Stomach smooth muscle (tissue), 2 donors: ENCODE results near the gene SLC16A1.

ENCODE experiments used
- H3K27ac ChIP-seq: one replicate; pipeline ENCODE4 v1.7.0; 2013; ENCODE audit warnings: mild to moderate bottlenecking, low read length, inconsistent platforms
- H3K27me3 ChIP-seq, 2 donors: one replicate each; pipeline ENCODE4 v1.7.0; 2013; ENCODE audit warnings: low read length in 2 of 2; ENCODE audit not compliant: insufficient read depth in 2 of 2, control insufficient read depth in 1 of 2
- H3K36me3 ChIP-seq, 2 donors: one replicate each; pipeline ENCODE4 v1.7.0; 2013; ENCODE audit warnings: low read length in 2 of 2; ENCODE audit not compliant: control insufficient read depth in 2 of 2, insufficient read depth in 2 of 2
- H3K4me1 ChIP-seq: one replicate; pipeline ENCODE4 v1.7.0; 2013; ENCODE audit warnings: low read length; ENCODE audit not compliant: control insufficient read depth, insufficient read depth
- H3K4me3 ChIP-seq, 2 donors: one replicate each; pipeline ENCODE4 v1.7.0; 2013; ENCODE audit warnings: low read length in 2 of 2
- H3K9ac ChIP-seq, 2 donors: one replicate each; pipeline ENCODE4 v1.7.0; 2013; ENCODE audit warnings: low read length in 2 of 2, mild to moderate bottlenecking in 1 of 2
- H3K9me3 ChIP-seq, 2 donors: one replicate each; pipeline ENCODE4 v1.7.0; 2013; ENCODE audit warnings: low read length in 2 of 2; ENCODE audit not compliant: control insufficient read depth in 2 of 2
- donor health status: healthy.
- donor health status: Pancreatic carcinoma.

SLC16A1 gene

DNA sequence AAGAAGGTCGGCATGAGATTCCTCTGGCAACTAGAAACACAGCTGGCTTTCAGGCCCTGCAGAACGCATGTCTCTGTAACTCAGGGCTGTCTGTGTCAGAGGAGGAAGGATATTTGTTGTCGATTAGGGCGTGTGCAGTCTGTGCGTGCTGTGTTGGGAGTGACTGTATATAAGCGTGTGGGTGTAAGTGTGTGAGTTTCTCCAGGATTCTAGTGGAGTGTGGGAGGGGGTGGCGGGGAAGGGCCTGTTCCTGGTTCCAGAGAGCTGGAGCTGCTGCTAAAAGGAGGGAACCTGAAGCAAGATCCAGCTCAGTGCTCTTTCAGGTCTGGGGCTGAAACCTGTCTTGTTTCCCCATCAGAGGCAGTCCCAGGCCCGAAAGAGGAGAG is 74.3 kb downstream of the SLC16A1 start:
- Histone ChIP-seq H3K4me1 (peaks cover 2% of the 10 kb centered on the region), H3K27me3 (no peaks in the 10 kb centered on the region), H3K4me3 (no peak overlapping the region), H3K27ac (no peak overlapping the region), H3K9me3 (no peaks in the 10 kb centered on the region), H3K9ac (no peak overlapping the region), H3K36me3 (no peaks in the 10 kb centered on the region)

- H3K9ac ChIP-seq = no peak overlapping the region
- no peaks in the 10 kb centered on the region for H3K27me3 ChIP-seq
- H3K4me1 ChIP-seq = peaks cover 2% of the 10 kb centered on the region
- no peaks in the 10 kb centered on the region for H3K36me3 ChIP-seq
- no peak overlapping the region for H3K27ac ChIP-seq
- no peaks in the 10 kb centered on the region for H3K9me3 ChIP-seq
- no peak overlapping the region for H3K4me3 ChIP-seq
Observed at GRCh38 chr1:112879834-112880233, 76.2 kb downstream of the SLC16A1 start.

DNA sequence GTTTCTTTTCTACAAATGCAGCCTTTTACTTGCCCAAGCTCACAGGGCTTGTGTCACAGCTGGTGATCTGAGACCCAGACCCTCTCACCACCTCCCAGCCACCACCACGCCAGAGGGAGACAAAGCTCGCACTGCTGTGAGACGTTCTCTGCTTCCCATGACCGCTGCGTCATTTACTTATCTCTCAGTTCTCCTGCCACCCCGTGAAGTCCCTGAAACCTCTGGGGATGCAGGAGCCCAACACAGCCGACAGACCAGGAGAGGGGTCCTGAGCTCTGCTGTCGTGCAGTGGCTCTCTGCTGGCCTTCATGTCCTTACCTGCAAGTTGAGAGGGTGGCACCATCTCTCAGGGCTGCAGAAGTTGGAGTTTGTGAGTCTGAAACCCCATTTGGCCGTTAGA is 77.7 kb downstream of the SLC16A1 start:
- Histone ChIP-seq H3K9ac (no peak overlapping the region), H3K4me1 (peaks cover 2% of the 10 kb centered on the region), H3K36me3 (no peaks in the 10 kb centered on the region), H3K4me3 (no peak overlapping the region), H3K27me3 (no peaks in the 10 kb centered on the region), H3K9me3 (no peaks in the 10 kb centered on the region), H3K27ac (no peak overlapping the region)

- Histone ChIP-seq H3K9ac (no peak overlapping the region), H3K36me3 (no peaks in the 10 kb centered on the region), H3K4me1 (peaks cover under 1% of the 10 kb centered on the region), H3K27ac (no peak overlapping the region), H3K27me3 (no peaks in the 10 kb centered on the region), H3K4me3 (no peak overlapping the region), H3K9me3 (no peaks in the 10 kb centered on the region)
Observed at GRCh38 chr1:112877750-112878149, 78.2 kb downstream of the SLC16A1 start.

GRCh38 chr1:112876315-112876714 is 79.7 kb downstream of the SLC16A1 start:
- no peaks in the 10 kb centered on the region for H3K36me3 ChIP-seq
- H3K9me3 ChIP-seq = no peaks in the 10 kb centered on the region
- H3K9ac ChIP-seq = no peak overlapping the region
- H3K4me1 ChIP-seq = no peaks in the 10 kb centered on the region
- no peak overlapping the region for H3K4me3 ChIP-seq
- no peaks in the 10 kb centered on the region for H3K27me3 ChIP-seq
- H3K27ac ChIP-seq = no peak overlapping the region

DNA sequence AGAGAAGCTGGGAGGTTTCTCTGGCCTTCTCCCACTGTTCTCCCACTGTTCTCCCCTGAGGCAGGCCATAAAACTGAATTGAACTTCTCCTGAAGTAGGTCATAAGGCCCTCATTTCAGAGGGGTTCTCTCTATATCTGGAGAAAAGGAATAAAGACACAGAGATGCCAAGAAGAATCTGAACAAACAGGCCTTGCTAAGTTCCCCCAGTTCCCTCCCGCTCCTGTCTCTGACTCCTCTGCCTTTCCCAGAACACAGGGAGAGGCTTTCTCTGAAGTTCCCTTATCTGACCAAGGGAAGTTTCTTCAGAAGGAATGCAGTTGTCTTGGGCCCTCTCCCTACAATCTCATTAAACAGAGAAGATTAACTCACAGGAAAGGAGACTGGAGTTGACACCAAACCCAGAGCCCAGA is 83.4 kb downstream of the SLC16A1 start:
- Histone ChIP-seq H3K4me1 (no peaks in the 10 kb centered on the region), H3K36me3 (no peaks in the 10 kb centered on the region), H3K27me3 (no peaks in the 10 kb centered on the region), H3K9ac (no peak overlapping the region), H3K27ac (no peak overlapping the region), H3K9me3 (no peaks in the 10 kb centered on the region), H3K4me3 (no peak overlapping the region)

DNA sequence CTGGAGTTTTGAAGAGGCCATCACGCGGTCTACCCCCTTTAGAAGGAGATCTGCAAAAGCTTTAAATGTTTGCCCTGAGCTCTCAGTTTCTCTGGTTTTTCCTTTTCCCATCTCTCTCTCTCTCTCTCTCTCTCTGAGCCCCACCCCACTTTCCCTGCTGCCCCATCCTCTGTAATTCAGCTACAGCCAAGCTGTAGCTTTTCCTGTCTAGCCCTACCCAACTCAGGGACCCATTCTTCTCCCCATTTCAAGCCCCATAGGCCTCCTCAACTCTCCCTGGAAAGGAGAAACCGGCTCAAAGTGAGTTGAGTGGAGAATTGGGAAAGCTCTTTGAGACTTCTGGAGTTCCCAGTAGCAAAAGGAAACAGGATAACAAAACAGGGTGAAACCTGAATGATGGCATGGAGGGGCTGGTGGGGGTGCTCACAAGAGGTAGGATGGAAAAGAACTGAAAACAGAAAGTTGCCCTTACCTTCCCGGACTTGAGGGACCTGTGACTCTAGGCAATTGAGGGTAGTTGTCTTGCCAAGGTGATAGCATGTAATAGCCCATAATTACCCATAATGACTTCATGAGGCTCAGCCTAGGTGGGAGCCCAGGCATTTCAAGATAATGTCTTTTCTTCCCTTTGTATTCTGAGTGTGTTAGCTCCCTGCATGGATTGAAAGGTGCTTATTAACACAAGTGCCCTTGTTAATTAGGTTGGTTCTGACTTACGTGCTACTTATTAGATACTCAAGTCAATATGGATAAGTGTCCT is 84.9 kb downstream of the SLC16A1 start:
- H3K4me3 ChIP-seq = no peak overlapping the region
- H3K4me1 ChIP-seq = no peaks in the 10 kb centered on the region
- H3K27me3 ChIP-seq = no peaks in the 10 kb centered on the region
- H3K9me3 ChIP-seq = no peaks in the 10 kb centered on the region
- no peak overlapping the region for H3K9ac ChIP-seq
- no peak overlapping the region for H3K27ac ChIP-seq
- H3K36me3 ChIP-seq = no peaks in the 10 kb centered on the region

GRCh38 chr1:112869895-112870294 is 86.1 kb downstream of the SLC16A1 start:
- no peak overlapping the region for H3K4me3 ChIP-seq
- H3K4me1 ChIP-seq = no peaks in the 10 kb centered on the region
- no peak overlapping the region for H3K9ac ChIP-seq
- H3K36me3 ChIP-seq = no peaks in the 10 kb centered on the region
- no peaks in the 10 kb centered on the region for H3K27me3 ChIP-seq
- no peak overlapping the region for H3K27ac ChIP-seq
- no peaks in the 10 kb centered on the region for H3K9me3 ChIP-seq

- no peak overlapping the region for H3K9ac ChIP-seq
- no peaks in the 10 kb centered on the region for H3K9me3 ChIP-seq
- no peak overlapping the region for H3K4me3 ChIP-seq
- H3K36me3 ChIP-seq = no peaks in the 10 kb centered on the region
- no peak overlapping the region for H3K27ac ChIP-seq
- no peaks in the 10 kb centered on the region for H3K27me3 ChIP-seq
- H3K4me1 ChIP-seq = no peaks in the 10 kb centered on the region
Observed at GRCh38 chr1:112868191-112868590, 87.8 kb downstream of the SLC16A1 start.

DNA sequence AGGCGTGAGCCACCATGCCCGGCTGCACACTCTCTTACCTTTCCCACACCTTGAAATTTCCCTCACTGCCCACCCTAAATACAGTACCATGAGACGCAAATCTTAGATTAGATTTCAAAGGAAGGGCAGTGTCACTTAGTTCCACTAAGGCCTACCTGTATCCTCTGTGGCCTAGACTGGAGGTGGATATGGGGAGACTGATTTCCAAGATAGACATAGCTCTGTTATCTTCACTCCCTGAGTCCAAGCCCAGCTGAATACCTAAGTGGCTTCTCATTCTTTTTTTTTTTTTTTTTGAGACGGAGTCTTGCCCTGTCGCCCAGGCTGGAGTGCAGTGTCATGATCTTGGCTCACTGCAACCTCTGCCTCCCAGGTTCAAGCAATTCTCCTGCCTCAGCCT is 89.0 kb downstream of the SLC16A1 start:
- Histone ChIP-seq H3K27me3 (no peaks in the 10 kb centered on the region), H3K27ac (no peak overlapping the region), H3K36me3 (no peaks in the 10 kb centered on the region), H3K9me3 (no peaks in the 10 kb centered on the region), H3K4me3 (no peak overlapping the region), H3K9ac (no peak overlapping the region), H3K4me1 (no peaks in the 10 kb centered on the region)

DNA sequence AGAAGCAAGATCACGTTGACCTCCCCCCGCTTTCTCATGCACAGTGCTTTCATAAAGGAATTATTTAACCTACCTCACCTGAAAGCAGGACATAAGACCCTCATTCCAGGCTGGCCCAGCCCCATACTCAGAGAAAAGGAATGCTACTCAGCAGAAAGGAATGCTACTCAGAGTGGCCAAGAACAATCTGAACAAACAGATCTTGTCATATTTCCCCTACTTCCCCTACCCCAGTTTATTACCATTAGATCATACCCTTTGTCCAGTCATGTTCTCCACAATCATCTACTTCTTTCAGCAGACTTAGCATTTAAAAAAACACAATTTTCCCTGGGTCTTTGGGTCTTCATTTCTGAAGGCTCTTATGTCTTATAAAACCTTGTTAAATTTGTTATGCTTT is 89.8 kb downstream of the SLC16A1 start:
- H3K9me3 ChIP-seq = no peaks in the 10 kb centered on the region
- H3K36me3 ChIP-seq = no peaks in the 10 kb centered on the region
- no peak overlapping the region for H3K9ac ChIP-seq
- H3K4me3 ChIP-seq = no peak overlapping the region
- no peaks in the 10 kb centered on the region for H3K27me3 ChIP-seq
- no peak overlapping the region for H3K27ac ChIP-seq
- no peaks in the 10 kb centered on the region for H3K4me1 ChIP-seq
